Measurements from ENCODE around the gene OSBPL3. TPM values are rescaled to one million over a fixed set of nuclear protein-coding genes. Genes with fewer than 3 reads are reported as not detected.
"Not testable (repeated sequence)": the region's sequence is repeated elsewhere in the genome, so short reads cannot be mapped to it uniquely, and the experiment has no call there.

OSBPL3 gene
- total RNA-seq, 1 donor from 2014 or later = 37.5 TPM

GRCh38 chr7:24798261-24798660 lies 181.7 kb downstream of the OSBPL3 start:
- TF ChIP-seq, protein P1, sequence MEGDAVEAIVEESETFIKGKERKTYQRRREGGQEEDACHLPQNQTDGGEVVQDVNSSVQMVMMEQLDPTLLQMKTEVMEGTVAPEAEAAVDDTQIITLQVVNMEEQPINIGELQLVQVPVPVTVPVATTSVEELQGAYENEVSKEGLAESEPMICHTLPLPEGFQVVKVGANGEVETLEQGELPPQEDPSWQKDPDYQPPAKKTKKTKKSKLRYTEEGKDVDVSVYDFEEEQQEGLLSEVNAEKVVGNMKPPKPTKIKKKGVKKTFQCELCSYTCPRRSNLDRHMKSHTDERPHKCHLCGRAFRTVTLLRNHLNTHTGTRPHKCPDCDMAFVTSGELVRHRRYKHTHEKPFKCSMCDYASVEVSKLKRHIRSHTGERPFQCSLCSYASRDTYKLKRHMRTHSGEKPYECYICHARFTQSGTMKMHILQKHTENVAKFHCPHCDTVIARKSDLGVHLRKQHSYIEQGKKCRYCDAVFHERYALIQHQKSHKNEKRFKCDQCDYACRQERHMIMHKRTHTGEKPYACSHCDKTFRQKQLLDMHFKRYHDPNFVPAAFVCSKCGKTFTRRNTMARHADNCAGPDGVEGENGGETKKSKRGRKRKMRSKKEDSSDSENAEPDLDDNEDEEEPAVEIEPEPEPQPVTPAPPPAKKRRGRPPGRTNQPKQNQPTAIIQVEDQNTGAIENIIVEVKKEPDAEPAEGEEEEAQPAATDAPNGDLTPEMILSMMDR (IDR thresholded peaks at IDR 0.05; ENCODE audit: partially characterized antibody, unreplicated experiment) = no peak
- DNase-seq = no peak
- H3K27ac Mint-ChIP-seq (ENCODE audit: unreplicated experiment) = no peak overlapping the region

GRCh38 chr7:24797270-24797669 lies 182.7 kb downstream of the OSBPL3 start:
- Mint-ChIP-seq H3K4me3 (ENCODE audit: unreplicated experiment) (no peak overlapping the region), H3K9me3 (ENCODE audit: unreplicated experiment) (peaks cover 2% of the 10 kb centered on the region), H3K36me3 (ENCODE audit: unreplicated experiment) (peaks cover 10% of the 10 kb centered on the region), H3K4me1 (ENCODE audit: low read depth, unreplicated experiment) (no peaks in the 10 kb centered on the region), H3K27me3 (ENCODE audit: unreplicated experiment) (peaks cover 3% of the 10 kb centered on the region), H3K27ac (ENCODE audit: unreplicated experiment) (no peak overlapping the region)
- TF ChIP-seq, protein P1 (IDR thresholded peaks at IDR 0.05; ENCODE audit: partially characterized antibody, unreplicated experiment) = no peak
- DNase-seq = no peak

More at GRCh38 chr7:24798261-24798660, 181.7 kb downstream of the OSBPL3 start:
- Mint-ChIP-seq H3K36me3 (ENCODE audit: unreplicated experiment) (peaks cover 12% of the 10 kb centered on the region), H3K4me3 (ENCODE audit: unreplicated experiment) (no peak overlapping the region), H3K27me3 (ENCODE audit: unreplicated experiment) (peaks cover 3% of the 10 kb centered on the region), H3K4me1 (ENCODE audit: low read depth, unreplicated experiment) (no peaks in the 10 kb centered on the region), H3K9me3 (ENCODE audit: unreplicated experiment) (peaks cover 2% of the 10 kb centered on the region)

DNA sequence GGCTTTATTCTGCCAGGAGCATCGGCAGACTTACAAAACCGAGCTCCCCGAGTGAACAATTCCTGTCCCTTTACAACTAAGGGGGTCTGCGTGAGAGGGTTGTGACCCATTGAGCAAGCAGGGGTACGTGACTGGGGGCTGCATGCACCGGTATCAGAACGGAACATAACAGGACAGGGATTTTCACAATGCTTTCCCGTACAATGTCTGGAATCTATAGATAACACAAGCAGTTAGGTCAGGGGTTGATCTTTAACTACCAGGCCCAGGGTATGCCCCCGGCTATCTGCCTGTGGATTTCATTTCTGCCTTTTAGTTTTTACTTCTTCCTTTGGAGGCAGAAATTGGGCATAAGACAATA lies 184.6 kb downstream of the OSBPL3 start:
- H3K36me3 Mint-ChIP-seq (ENCODE audit: unreplicated experiment) = peaks cover 5% of the 10 kb centered on the region

GRCh38 chr7:24794751-24795406 lies 185.1 kb downstream of the OSBPL3 start:
- not testable (repeated sequence) for DNase-seq; H3K4me1 Mint-ChIP-seq (ENCODE audit: low read depth, unreplicated experiment); H3K27ac Mint-ChIP-seq (ENCODE audit: unreplicated experiment); H3K4me3 Mint-ChIP-seq (ENCODE audit: unreplicated experiment); H3K27me3 Mint-ChIP-seq (ENCODE audit: unreplicated experiment); H3K36me3 Mint-ChIP-seq (ENCODE audit: unreplicated experiment); H3K9me3 Mint-ChIP-seq (ENCODE audit: unreplicated experiment)

More for the DNA sequence above, 184.6 kb downstream of the OSBPL3 start:
- Mint-ChIP-seq H3K27me3 (ENCODE audit: unreplicated experiment) (peaks cover 3% of the 10 kb centered on the region), H3K4me3 (ENCODE audit: unreplicated experiment) (no peak overlapping the region), H3K9me3 (ENCODE audit: unreplicated experiment) (no peaks in the 10 kb centered on the region), H3K4me1 (ENCODE audit: low read depth, unreplicated experiment) (no peaks in the 10 kb centered on the region), H3K27ac (ENCODE audit: unreplicated experiment) (no peak overlapping the region)
- TF ChIP-seq, protein P1 (IDR thresholded peaks at IDR 0.05; ENCODE audit: partially characterized antibody, unreplicated experiment) = no peak
- DNase-seq = no peak

- H3K4me1 Mint-ChIP-seq (ENCODE audit: low read depth, unreplicated experiment) = no peaks in the 10 kb centered on the region
These were observed 185.9 kb downstream of the OSBPL3 start for GRCh38 chr7:24793982-24794648.

More at GRCh38 chr7:24793982-24794648, 185.9 kb downstream of the OSBPL3 start:
- Mint-ChIP-seq H3K9me3 (ENCODE audit: unreplicated experiment) (no peaks in the 10 kb centered on the region), H3K4me3 (ENCODE audit: unreplicated experiment) (no peak overlapping the region), H3K27me3 (ENCODE audit: unreplicated experiment) (peaks cover 3% of the 10 kb centered on the region), H3K27ac (ENCODE audit: unreplicated experiment) (no peak overlapping the region), H3K36me3 (ENCODE audit: unreplicated experiment) (peaks cover 5% of the 10 kb centered on the region)
- no peak for DNase-seq
- TF ChIP-seq, protein P1 (IDR thresholded peaks at IDR 0.05; ENCODE audit: partially characterized antibody, unreplicated experiment) = no peak
